ENCODE measurements around the gene TMEM138. TPM values are rescaled to one million over a fixed set of nuclear protein-coding genes. Genes with fewer than 3 reads are reported as not detected.
A peak's percentile ranks its signal among the peaks of the same experiment; 100 is the strongest.
"Not testable (repeated sequence)": the region's sequence is repeated elsewhere in the genome, so short reads cannot be mapped to it uniquely, and the experiment has no call there.

TMEM138 gene
- total and polyA plus RNA-seq, 5 donors from 2014 or later, result 48.6 to 73.2 (median 59.9) TPM

DNA sequence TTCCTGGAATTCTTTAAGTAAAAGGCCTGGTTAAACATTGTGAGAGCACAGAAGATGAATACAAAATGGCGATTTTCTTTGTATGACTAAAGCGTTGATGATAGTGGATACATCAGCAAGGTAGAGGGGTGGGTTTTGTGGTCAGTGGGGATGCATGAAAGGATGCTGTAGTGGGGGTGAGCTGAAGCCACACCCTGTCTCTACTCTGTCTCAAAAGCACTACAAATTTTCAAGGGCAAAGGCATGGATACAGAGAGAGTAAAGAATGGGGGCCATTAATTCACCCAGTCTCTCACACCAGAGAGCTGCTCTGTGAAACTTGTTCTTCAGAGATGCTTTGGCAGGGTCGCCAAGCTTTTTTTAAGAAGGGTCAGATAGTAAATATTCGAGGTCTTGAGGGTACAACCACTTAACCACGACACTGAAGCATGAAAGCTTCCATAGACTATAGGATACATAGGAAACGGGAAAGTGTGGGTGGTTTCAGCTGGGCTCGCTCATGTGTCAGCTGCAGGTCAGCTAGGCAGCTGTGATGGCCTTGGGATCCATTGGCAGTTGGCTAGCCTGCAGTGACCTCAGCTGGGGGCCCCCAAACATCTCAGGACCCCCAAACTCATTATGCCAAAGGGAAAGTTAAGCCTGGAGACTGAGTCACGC, 8.3 kb downstream of the TMEM138 start:
- Histone ChIP-seq H3K27ac (ENCODE audit: insufficient read depth, low read length, poor library complexity, severe bottlenecking) (no peak overlapping the region), H3K9me3 (ENCODE audit: control insufficient read depth in 2 of 2, low read length in 2 of 2) (no peaks in the 10 kb centered on the region), H3K27me3 (ENCODE audit: control insufficient read depth, insufficient read depth, low read length) (no peaks in the 10 kb centered on the region), H3K36me3 (ENCODE audit: control insufficient read depth, insufficient read depth, low read length) (peaks cover 48% of the 10 kb centered on the region), H3K4me3 (ENCODE audit: low read depth, low read length) (no peak overlapping the region), H3K4me1 (ENCODE audit: control insufficient read depth, insufficient read depth, low read length, poor library complexity, severe bottlenecking) (no peaks in the 10 kb centered on the region)
- no peak overlapping the region for H3K27ac Mint-ChIP-seq
- peaks cover 0 to 5% (median under 1%) of the 10 kb centered on the region in 4 donors for H3K4me1 Mint-ChIP-seq
- H3K36me3 Mint-ChIP-seq, result peaks cover 27% of the 10 kb centered on the region
- H3K9me3 Mint-ChIP-seq, result no peaks in the 10 kb centered on the region
- no peaks in the 10 kb centered on the region for H3K27me3 Mint-ChIP-seq
- no peak for ATAC-seq (ENCODE audit: low read depth in 2 of 2)
- H3K4me3 Mint-ChIP-seq, result no peak overlapping the region
- DNase-seq, result no peak

- Mint-ChIP-seq H3K4me3 (no peak overlapping the region), H3K27me3 (no peaks in the 10 kb centered on the region), H3K4me1 (peaks cover 0 to 5% (median under 1%) of the 10 kb centered on the region in 4 donors), H3K36me3 (peaks cover 32% of the 10 kb centered on the region), H3K27ac (no peak overlapping the region), H3K9me3 (no peaks in the 10 kb centered on the region)
- no peak overlapping the region for H3K4me3 ChIP-seq (ENCODE audit: low read depth, low read length)
- H3K27me3 ChIP-seq (ENCODE audit: control insufficient read depth, insufficient read depth, low read length), result no peaks in the 10 kb centered on the region
- peaks cover 27% of the 10 kb centered on the region for H3K36me3 ChIP-seq (ENCODE audit: control insufficient read depth, insufficient read depth, low read length)
- no peaks in the 10 kb centered on the region for H3K4me1 ChIP-seq (ENCODE audit: control insufficient read depth, insufficient read depth, low read length, poor library complexity, severe bottlenecking)
- H3K27ac ChIP-seq (ENCODE audit: insufficient read depth, low read length, poor library complexity, severe bottlenecking), result no peak overlapping the region
- no peak for ATAC-seq (ENCODE audit: low read depth in 2 of 2)
- no peaks in the 10 kb centered on the region for H3K9me3 ChIP-seq (ENCODE audit: control insufficient read depth in 2 of 2, low read length in 2 of 2)
- DNase-seq, result no peak
Measured at GRCh38 chr11:61372659-61373420, 10.7 kb downstream of the TMEM138 start.

DNA sequence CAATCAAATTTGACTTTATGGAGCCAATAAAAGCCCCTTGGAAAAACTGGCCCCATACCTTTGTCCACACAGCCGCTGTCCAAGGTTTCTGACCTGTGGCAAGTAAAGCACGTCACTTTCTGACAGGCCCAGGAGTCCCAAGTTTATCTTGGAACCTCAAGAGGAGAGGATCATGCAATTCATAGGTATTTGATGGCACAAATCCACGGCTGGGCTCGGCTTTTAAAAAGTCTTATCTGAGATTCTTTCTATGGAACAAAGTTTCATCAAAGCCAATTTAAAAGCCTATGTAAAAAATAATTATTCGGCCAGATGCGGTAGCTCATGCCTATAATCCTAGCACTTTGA, 13.6 kb downstream of the TMEM138 start:
- DNase-seq (no peak), ATAC-seq (ENCODE audit: low read depth in 2 of 2) (no peak)
- Histone ChIP-seq H3K4me1 (ENCODE audit: control insufficient read depth, insufficient read depth, low read length, poor library complexity, severe bottlenecking) (no peaks in the 10 kb centered on the region), H3K36me3 (ENCODE audit: control insufficient read depth, insufficient read depth, low read length) (peaks cover under 1% of the 10 kb centered on the region), H3K9me3 (ENCODE audit: control insufficient read depth in 2 of 2, low read length in 2 of 2) (no peaks in the 10 kb centered on the region), H3K4me3 (ENCODE audit: low read depth, low read length) (no peak overlapping the region), H3K27ac (ENCODE audit: insufficient read depth, low read length, poor library complexity, severe bottlenecking) (no peak overlapping the region), H3K27me3 (ENCODE audit: control insufficient read depth, insufficient read depth, low read length) (no peaks in the 10 kb centered on the region)
- H3K27me3 Mint-ChIP-seq, result no peaks in the 10 kb centered on the region
- H3K36me3 Mint-ChIP-seq, result peaks cover 12% of the 10 kb centered on the region
- no peak overlapping the region for H3K27ac Mint-ChIP-seq
- H3K4me3 Mint-ChIP-seq, result no peak overlapping the region
- no peaks in the 10 kb centered on the region for H3K9me3 Mint-ChIP-seq
- H3K4me1 Mint-ChIP-seq, result peaks cover 0 to 6% (median 3%) of the 10 kb centered on the region in 4 donors

DNA sequence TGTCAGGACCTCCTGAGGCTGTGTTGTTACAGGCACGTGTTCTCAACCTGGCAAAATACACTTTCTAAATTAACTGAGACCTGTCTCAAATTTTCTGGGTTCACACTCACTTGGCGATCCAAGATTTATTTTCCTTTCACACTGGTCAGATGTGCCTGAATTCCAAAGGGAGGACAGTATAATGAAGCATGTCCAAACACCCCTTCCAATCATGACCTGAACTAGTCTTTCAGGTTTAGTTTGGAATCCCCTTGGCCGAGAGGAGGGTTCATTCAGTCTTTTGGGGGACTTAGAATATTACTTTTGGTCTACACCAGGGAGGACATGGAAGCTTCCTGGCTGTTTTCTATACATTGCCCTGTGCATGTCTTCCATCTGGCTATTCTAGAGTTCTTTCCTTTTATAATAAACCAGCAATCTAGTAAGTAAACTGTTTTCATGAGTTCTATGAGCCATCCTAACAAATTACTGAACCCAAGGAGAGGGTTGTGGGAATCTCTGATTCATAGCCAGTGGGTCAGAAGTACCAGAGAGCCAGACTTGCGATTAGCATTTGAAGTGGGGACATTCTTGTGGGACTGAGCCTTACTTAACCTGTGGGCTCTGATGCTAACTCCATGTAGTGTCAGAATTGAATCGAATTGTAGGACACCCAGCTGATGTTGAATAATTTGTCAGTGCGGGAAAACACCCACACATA, 15.4 kb downstream of the TMEM138 start:
- H3K27ac Mint-ChIP-seq, result peak overlapping the region in 1 of 3 donors; percentile 13
- Histone ChIP-seq H3K9me3 (ENCODE audit: control insufficient read depth in 2 of 2, low read length in 2 of 2) (no peaks in the 10 kb centered on the region), H3K27ac (ENCODE audit: insufficient read depth, low read length, poor library complexity, severe bottlenecking) (no peak overlapping the region)

GRCh38 chr11:61378713-61379313, 16.6 kb downstream of the TMEM138 start:
- H3K4me1 Mint-ChIP-seq, result peaks cover 0 to 6% (median 0%) of the 10 kb centered on the region in 4 donors
- Histone ChIP-seq H3K4me1 (ENCODE audit: control insufficient read depth, insufficient read depth, low read length, poor library complexity, severe bottlenecking) (no peaks in the 10 kb centered on the region), H3K9me3 (ENCODE audit: control insufficient read depth in 2 of 2, low read length in 2 of 2) (no peaks in the 10 kb centered on the region), H3K36me3 (ENCODE audit: control insufficient read depth, insufficient read depth, low read length) (no peaks in the 10 kb centered on the region), H3K4me3 (ENCODE audit: low read depth, low read length) (no peak overlapping the region), H3K27me3 (ENCODE audit: control insufficient read depth, insufficient read depth, low read length) (no peaks in the 10 kb centered on the region), H3K27ac (ENCODE audit: insufficient read depth, low read length, poor library complexity, severe bottlenecking) (no peak overlapping the region)
- no peaks in the 10 kb centered on the region for H3K27me3 Mint-ChIP-seq
- DNase-seq (no peak), ATAC-seq (ENCODE audit: low read depth in 2 of 2) (no peak)
- H3K4me3 Mint-ChIP-seq, result no peak overlapping the region
- peaks cover 12% of the 10 kb centered on the region for H3K36me3 Mint-ChIP-seq
- no peaks in the 10 kb centered on the region for H3K9me3 Mint-ChIP-seq
- H3K27ac Mint-ChIP-seq, result no peak overlapping the region

More for the DNA sequence above, 15.4 kb downstream of the TMEM138 start:
- Histone ChIP-seq H3K4me3 (ENCODE audit: low read depth, low read length) (no peak overlapping the region), H3K4me1 (ENCODE audit: control insufficient read depth, insufficient read depth, low read length, poor library complexity, severe bottlenecking) (no peaks in the 10 kb centered on the region), H3K27me3 (ENCODE audit: control insufficient read depth, insufficient read depth, low read length) (no peaks in the 10 kb centered on the region), H3K36me3 (ENCODE audit: control insufficient read depth, insufficient read depth, low read length) (no peaks in the 10 kb centered on the region)
- H3K36me3 Mint-ChIP-seq, result peaks cover 12% of the 10 kb centered on the region
- no peak overlapping the region for H3K4me3 Mint-ChIP-seq
- H3K9me3 Mint-ChIP-seq, result no peaks in the 10 kb centered on the region
- DNase-seq, result no peak
- ATAC-seq (ENCODE audit: low read depth in 2 of 2), result no peak
- H3K27me3 Mint-ChIP-seq, result no peaks in the 10 kb centered on the region
- H3K4me1 Mint-ChIP-seq, result peaks cover 0 to 6% (median 0%) of the 10 kb centered on the region in 4 donors

DNA sequence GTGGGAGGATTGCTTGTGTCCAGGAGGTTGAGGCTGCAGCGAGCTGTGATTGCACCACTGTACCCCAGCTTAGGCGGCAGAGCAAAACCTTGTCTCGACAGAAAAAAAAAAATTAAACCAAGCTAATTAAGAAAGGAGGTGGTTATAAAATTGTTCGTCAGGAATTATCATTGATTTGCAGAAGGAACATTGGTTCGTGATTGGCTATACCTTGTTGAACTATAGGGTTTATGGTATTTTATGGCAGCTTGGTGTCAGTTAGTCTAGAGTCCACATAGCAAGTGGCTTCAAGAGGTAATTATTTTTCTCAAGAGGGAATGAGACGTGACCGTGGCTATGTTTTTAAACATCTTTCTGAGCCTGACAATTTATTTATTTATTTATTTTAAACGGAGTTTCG, 18.7 kb downstream of the TMEM138 start:
- Histone ChIP-seq H3K36me3 (ENCODE audit: control insufficient read depth, insufficient read depth, low read length) (no peaks in the 10 kb centered on the region), H3K27me3 (ENCODE audit: control insufficient read depth, insufficient read depth, low read length) (no peaks in the 10 kb centered on the region), H3K4me1 (ENCODE audit: control insufficient read depth, insufficient read depth, low read length, poor library complexity, severe bottlenecking) (no peaks in the 10 kb centered on the region), H3K4me3 (ENCODE audit: low read depth, low read length) (no peak overlapping the region), H3K9me3 (ENCODE audit: control insufficient read depth in 2 of 2, low read length in 2 of 2) (no peaks in the 10 kb centered on the region), H3K27ac (ENCODE audit: insufficient read depth, low read length, poor library complexity, severe bottlenecking) (no peak overlapping the region)
- DNase-seq (no peak), ATAC-seq (ENCODE audit: low read depth in 2 of 2) (no peak)
- no peak overlapping the region for H3K27ac Mint-ChIP-seq
- H3K36me3 Mint-ChIP-seq, result peaks cover 9% of the 10 kb centered on the region
- no peak overlapping the region for H3K4me3 Mint-ChIP-seq
- no peaks in the 10 kb centered on the region for H3K9me3 Mint-ChIP-seq
- peaks cover 0 to 13% (median 7%) of the 10 kb centered on the region in 4 donors for H3K4me1 Mint-ChIP-seq
- no peaks in the 10 kb centered on the region for H3K27me3 Mint-ChIP-seq

- not testable (repeated sequence) for H3K27me3 ChIP-seq (ENCODE audit: control insufficient read depth, insufficient read depth, low read length); H3K36me3 Mint-ChIP-seq; H3K27ac Mint-ChIP-seq; ATAC-seq (ENCODE audit: low read depth in 2 of 2); DNase-seq; H3K36me3 ChIP-seq (ENCODE audit: control insufficient read depth, insufficient read depth, low read length); H3K4me1 Mint-ChIP-seq; H3K4me3 ChIP-seq (ENCODE audit: low read depth, low read length); H3K4me3 Mint-ChIP-seq; H3K4me1 ChIP-seq (ENCODE audit: control insufficient read depth, insufficient read depth, low read length, poor library complexity, severe bottlenecking); H3K27me3 Mint-ChIP-seq; H3K27ac ChIP-seq (ENCODE audit: insufficient read depth, low read length, poor library complexity, severe bottlenecking); H3K9me3 ChIP-seq (ENCODE audit: control insufficient read depth in 2 of 2, low read length in 2 of 2); H3K9me3 Mint-ChIP-seq
Measured at GRCh38 chr11:61383859-61384258, 21.7 kb downstream of the TMEM138 start.

Data from CD4-positive, CD25-positive, alpha-beta regulatory T cell (primary cell).